HTR-8/SVneo (cell line): ENCODE measurements around the gene OR52I1.

Experiments used
- DNase-seq: peaks from one replicate; pipeline ENCODE4 v3.0.0; 2011; ENCODE audit warnings: low spot score, mixed read lengths; ENCODE audit not compliant: insufficient read length
- FAIRE-seq: peaks from 2 replicates; lab custom pipeline; 2011; peaks lifted over from hg19 to GRCh38; lab: Jason Lieb, UNC

Gene OR52I1

DNA sequence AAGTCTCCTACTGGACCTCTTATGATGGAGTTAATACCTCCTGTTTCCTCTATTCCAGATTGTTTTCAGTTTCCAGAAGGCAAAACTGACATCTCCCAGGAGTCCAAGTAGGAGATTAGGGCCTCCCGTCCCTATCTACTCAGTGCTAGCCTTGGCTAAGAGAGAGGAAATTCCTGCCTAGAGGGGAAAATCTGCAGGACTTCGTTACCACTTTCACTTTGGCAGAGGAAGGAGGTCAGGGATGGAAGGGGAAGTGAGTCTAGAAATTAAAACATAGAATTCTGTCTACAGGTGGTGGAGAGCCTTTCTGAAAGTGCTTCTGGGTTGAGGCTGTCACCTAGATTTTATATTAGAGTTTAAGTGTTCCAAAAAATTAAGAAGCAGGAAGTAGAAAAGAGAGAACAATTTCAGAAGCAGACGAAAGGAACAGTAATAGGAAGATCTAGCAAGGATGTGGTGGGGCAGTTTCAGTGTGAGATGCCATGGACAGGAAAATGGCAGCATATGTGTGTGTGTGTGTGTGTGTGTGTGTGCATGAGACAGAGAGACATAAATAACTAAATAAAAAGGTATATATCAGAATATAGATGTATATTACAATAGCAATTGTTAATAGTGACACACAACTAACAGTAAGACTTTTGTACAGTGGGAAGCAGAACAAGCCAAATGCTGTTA lies 16.6 kb downstream of the OR52I1 start:
- DNase-seq (no peak), FAIRE-seq (no peak)

DNA sequence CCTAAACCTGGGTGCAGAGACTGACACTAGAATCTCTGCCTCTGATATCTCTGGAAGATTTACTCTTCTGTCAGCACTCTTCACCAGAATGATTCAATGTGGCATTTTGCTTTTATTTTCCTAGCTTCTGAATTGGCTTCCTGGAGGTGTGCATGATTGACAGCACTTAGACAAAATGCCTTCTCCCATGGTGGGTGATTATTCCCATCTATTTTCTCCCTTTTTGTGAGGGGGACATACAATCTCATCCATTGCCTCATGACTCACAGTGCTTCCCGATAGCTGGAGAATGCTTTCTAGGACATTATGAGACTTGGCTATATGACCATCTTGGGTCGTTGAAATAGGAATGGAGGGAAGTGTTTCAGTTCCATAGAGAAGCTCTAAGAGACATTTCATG lies 18.1 kb downstream of the OR52I1 start:
- FAIRE-seq: no peak
- no peak for DNase-seq

DNA sequence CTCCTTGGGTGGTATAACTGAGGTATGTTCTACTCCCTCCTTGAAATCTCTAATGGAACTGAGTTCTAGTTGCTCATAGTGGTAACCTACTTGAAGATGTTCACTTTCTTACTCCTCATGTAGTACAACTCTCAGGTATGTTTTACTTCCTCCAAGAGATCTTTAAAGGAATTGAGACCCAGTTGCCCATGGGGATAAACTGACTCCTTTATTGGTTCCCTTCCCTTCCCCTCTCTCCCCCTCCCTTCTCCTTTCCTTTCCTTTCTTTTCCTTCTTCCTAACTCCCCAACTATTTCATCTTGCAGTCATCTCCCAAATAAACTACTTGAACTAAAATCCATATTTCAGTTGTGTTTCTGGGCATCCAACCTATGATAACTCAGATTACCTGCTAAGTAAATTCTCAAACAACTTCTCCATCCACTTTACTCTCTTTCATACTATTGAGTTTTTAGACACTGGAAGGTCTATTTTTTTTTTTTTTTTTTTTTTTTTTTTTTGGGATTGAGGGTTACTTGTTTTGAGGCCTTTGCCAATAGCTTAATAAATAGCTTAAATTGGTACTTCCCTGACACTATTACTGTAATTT lies 22.1 kb downstream of the OR52I1 start:
- FAIRE-seq (no peak), DNase-seq (no peak)

DNA sequence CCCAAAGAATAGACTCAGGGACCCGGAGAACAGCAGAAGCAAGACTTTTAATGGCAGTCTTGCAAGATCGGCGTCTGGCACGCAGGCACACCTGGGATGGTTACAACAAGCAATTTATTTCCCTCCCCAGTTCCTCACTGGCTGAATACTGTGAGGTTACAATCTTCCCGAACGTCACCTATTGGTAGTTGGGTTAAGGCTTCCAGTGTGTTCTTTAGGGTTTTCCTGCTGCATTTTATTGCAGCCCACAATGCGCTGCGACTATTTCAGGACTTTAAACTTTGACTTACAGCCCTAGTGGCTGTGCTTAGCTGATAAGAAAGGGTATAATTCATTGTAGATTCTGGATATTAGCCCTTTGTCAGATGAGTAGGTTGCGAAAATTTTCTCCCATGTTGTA lies 25.7 kb downstream of the OR52I1 start:
- no peak for DNase-seq
- FAIRE-seq: no peak

DNA sequence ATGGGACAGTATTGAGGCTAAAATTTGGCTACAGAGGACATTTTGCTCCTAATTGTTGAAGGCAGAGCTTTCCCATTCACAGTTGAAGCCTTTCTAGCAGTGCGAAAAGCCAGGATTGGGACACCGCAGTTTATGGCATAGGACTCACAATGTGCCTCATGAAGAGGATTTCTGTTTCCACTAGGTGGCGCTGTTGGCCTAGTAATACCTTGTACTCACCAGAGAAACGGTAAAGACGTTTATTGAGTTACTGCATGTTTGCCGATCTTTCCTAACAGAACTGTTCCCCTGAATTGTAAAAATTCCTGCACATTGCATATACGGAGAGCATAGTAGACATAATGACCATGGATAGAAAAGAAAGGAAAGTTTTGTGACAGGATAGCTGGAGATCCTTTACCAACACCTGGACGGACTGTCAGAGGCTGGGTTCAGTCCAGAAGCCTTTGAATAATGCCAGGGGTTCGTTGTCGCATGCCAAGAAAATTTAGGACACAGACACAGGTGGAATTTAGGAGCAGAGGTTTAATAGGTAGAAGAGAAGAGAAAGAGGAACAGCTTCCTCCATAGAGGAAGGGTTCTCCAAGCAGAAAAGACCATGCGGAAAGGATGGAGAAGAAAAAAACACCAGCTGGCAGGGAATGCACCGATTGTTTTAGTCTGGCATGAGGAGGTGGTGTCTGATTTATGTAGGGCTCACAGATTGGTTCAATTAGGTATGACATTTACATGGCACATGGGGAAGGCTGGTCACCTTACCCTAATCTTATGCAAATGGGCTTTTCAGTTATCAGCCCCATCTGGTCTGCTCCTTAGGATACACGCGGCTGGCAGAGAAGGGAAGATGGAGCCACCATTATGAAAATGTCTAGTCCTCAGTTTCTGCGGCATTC lies 32.6 kb downstream of the OR52I1 start:
- FAIRE-seq (peak; percentile 86), DNase-seq (peak; percentile 31)

DNA sequence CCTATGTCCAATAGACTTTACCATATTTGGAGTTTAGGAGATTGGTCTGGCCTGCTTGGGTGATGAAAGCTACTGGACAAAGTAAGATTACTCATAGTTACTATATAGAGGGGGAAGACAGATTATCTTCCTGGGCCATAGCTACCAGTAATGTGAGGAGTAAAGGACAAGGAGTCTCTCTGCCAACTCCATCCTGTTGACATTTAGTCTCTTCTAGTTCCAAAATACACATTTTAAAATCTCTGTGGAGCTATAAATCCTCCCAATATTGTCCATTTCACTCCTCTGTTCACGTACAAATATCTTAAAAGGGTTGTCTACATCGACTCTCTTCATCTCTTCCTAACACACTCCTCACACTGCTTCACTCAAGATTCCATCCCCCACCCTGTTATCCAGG lies 42.3 kb downstream of the OR52I1 start:
- FAIRE-seq: no peak
- DNase-seq: no peak

DNA sequence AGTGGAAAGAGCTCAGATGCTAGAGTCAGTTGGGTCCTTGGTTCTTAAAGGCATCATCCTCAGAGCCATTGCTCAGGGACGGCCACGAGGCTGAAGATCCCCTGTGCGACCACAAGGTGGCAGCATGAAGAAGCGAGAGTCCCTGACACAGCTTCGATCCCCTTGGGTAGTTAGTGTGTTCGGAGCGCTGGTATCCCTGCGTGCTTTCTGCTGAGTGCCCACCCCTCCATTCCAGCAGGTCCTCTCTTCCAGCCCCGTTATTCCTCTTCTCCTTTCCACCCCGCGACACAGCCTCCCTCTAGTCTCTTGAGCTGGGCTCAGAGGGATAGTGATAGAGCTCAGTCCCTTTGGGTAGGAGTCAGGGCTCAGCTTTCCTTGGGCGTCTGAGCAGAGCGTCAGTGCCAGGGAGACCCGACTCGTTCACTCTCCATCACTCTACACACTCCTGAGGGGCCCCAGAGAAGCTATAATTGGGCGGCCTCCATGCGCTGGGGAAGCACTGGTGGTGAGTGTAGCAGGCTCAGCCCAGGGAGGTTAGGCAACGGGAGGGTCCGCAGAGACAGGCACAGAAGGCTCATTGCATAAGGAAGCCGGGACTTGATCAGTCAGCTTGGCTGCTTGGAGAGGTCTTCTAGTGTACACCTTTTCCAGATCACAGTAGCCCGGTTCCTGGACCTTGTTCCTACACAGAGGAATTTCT lies 43.3 kb downstream of the OR52I1 start, which contains the start of gene OR51D1:
TSS of gene OR51D1 (plus strand) at position 516 of the 700 bp plus-strand sequence. CDS start 2,314 bp downstream, outside the sequence.
- DNase-seq (peak; percentile 70), FAIRE-seq (peak; percentile 23)

DNA sequence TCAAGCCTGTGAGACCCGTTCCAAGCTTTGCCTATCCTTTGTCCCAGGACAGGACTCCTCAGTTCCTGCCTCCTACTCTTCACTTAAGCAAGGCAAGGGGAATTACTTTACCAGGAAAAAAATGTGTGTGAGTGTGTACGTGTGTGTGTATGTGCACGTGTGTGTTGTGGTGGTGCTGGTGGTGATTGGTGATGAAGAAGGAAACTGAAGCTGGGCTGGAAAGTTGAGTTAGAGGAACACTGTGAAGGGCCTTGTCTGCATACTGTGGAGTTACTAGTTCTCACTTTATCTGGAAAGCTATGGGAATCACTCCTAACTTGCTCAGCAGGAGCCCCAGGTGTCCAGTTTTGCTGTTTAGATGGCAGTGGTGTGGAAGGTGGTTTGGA lies 43.8 kb downstream of the OR52I1 start:
- DNase-seq (no peak), FAIRE-seq (no peak)

DNA sequence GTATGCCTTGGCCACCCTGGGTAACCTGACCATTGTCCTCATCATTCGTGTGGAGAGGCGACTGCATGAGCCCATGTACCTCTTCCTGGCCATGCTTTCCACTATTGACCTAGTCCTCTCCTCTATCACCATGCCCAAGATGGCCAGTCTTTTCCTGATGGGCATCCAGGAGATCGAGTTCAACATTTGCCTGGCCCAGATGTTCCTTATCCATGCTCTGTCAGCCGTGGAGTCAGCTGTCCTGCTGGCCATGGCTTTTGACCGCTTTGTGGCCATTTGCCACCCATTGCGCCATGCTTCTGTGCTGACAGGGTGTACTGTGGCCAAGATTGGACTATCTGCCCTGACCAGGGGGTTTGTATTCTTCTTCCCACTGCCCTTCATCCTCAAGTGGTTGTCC lies 46.1 kb downstream of the OR52I1 start:
- no peak for FAIRE-seq
- no peak for DNase-seq

DNA sequence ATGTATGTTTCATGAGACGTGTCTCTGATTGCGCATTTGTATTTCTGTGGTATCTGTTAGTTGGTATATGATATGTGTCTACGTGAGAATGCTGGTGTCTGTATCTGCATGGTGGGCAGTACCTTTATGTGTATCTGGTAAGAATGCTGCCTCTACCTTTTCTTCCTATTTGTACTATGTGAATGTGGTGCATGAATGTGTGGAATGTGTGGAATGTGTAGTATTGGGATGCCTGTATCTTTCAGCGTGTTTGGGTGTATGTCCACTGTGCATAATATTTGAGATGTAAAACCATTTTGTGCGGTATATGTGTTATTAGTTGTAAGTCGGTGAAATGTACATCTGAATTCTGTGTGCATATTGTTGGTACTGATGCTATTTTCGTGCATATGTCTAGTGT lies 47.7 kb downstream of the OR52I1 start:
- peak; percentile 26 for FAIRE-seq
- DNase-seq: no peak

DNA sequence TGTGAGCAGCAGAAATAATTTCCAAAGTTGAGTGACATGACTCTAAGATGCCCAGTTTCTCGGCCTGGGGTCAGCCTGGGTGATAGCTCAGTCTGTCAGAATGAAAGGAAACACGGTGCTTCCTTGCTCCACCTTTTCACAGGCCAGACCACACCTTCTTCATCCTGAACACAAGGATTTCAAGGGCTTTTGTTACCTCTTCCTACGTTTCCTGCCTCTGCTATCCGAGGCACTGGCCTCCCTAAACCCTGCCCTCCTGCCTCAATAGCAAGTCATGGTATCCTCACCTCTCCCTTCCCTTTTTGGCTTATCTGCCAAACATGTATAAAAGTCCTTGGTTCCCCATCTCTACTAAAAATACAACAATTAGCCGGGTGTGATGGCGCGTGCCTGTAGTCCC lies 48.2 kb downstream of the OR52I1 start:
- DNase-seq: no peak
- no peak for FAIRE-seq

DNA sequence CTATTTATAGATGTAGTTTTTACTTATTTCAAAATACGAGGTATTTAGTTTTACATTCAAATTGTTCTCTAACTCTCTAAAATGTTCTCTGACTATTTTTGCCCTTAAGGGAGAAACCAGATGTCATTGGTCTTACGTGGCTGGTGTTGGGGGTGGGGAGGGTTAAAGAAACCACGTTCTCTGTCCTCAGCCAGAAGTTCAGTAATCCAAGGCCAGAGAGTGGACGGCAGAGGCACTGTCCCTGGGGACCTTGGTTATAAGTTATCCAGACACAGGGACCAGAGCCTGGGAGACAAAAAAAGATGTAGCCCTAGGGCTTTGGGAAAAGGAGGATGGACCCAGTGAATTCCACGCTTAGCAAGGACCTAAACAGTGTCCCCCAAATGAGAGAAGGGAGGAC lies 49.2 kb downstream of the OR52I1 start:
- FAIRE-seq: no peak
- no peak for DNase-seq

DNA sequence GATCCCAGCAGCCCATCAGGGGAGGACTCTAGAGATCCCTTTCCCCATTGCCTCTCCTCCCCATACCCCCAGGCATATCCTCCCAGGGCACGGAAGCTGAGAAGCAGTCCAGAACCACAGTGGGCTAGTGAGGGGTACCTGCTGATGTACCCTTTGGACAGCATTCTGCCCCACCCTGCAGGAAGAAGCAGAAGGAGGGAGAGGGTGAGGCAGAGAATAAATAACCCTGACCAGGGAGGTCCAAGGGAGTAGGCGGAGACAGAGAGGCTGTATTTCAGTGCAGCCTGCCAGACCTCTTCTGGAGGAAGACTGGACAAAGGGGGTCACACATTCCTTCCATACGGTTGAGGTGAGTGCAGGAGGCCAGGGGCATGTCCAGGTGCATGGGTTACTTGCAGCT lies 49.8 kb downstream of the OR52I1 start, which contains the start of gene OR51E1:
TSS of gene OR51E1 (plus strand) at position 301 of the 400 bp plus-strand sequence. CDS start 8,545 bp downstream, outside the sequence.
- DNase-seq: no peak

DNA sequence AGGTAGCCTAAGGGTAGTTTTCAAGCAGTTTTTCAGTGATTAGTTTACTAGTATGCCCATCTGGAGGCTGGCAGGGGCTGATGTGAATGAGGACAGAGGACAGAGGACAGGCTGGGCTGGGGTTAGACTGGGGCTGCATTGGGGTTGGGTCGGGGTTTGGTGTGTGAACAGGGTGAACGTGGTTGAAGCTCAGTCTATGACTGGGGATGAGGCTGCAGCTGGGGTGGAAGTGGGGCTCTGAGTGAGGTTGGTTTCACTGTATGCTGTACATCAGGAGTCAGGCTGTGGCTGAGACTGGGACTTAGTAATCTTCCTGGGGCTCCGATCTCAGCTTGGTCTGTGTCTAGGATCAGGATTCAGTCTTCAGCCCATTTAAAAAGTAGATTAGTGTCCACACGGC lies 50.4 kb downstream of the OR52I1 start:
- DNase-seq (no peak), FAIRE-seq (no peak)

More for the DNA sequence above, 49.8 kb downstream of the OR52I1 start, which contains the start of gene OR51E1:
- FAIRE-seq: no peak
